Activated CD8-positive, alpha-beta memory T cell treated with anti-CD3 and anti-CD28 coated beads for 48 hours (primary cell): ENCODE measurements around the gene WFDC6.
"Not testable (repeated sequence)": the region's sequence is repeated elsewhere in the genome, so short reads cannot be mapped to it uniquely, and the experiment has no call there.

ENCODE experiments used
- DNase-seq, 3 experiments: peaks; one replicate each; pipeline ENCODE4 v3.0.0-alpha.2; 2020; ENCODE audit warnings: low read depth in 2 of 3, low spot score in 2 of 3

WFDC6 gene

DNA sequence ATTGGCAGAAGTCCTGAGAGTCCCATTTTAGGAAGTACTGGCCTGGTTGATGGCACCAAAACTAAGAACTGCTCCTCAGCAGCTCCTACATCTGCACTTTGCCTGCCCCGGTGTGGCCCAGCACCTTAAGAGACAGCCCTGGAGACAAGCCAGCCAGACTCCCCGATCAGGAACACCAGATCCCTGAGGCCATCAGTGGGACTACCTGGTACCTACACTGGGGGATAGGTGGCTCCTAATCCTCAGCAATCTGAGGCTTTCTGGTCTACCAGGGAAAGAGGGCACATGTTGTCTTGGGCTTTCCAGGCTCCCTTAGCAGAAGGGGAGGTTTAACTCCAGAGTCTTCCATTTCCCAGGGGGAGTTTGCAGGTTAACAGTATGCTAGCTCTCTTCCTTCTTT, at the start of gene WFDC6:
Gene WFDC6 (minus strand): TSS at position 101 of the 400 bp plus-strand sequence. CDS start 75 bp downstream, at position 26.
- DNase-seq: no peak

DNA sequence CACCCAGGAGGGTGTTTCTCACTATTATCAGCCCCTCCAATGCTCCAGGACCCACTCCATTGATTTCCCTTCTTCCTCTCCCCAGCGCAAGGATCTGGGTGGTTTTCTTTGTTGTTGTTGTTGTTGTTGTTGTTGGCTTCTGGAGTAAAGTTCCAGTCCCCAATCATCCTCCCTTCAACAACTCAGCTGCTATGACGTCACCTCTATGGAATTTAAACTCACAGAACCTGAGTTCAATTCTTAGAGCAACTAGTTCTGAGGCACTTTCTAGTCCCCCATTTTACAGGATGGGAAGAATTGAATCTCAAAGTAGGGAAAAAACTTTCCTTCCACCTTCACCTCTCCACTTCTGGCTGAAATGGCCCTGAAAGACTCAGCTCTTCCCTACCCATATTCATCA, 49.5 kb upstream of the WFDC6 start:
- DNase-seq: no peak

DNA sequence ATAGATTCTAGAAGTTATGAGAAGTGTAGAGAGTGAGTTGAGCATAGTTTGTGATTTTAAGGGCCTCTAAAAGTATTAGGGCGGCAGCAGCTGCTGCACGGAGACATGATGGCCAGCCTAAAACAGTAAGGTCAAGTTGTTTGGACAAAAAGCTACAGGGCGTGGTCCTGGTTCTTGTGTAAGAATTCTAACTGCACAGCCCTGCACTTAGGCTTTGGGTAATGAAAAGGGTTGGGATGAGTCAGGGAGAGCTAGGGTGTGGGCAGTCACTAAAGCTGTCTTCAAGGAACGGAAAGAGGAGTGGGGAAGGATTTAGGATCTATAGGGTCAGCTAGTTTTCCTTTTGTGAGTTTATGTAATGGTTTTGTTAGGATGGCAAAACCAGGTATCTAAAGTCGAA, 46.7 kb upstream of the WFDC6 start:
- DNase-seq: not testable (repeated sequence)

DNA sequence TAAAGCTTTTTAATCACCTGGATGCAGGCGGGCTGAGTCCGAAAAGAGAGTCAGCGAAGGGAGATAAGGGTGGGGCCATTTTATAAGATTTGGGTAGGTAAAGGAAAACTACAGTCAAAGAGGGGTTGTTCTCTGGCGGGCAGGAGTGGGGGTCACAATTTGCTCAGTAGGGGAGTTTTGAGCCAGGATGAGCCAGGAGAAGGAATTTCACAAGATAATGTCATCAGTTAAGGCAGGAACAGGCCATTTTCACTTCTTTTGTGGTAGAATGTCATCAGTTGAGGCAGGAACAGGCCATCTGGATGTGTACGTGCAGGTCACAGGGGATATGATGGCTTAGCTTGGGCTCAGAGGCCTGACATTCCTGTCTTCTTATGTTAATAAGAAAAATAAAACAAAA, 45.0 kb upstream of the WFDC6 start:
- DNase-seq: not testable (repeated sequence)

DNA sequence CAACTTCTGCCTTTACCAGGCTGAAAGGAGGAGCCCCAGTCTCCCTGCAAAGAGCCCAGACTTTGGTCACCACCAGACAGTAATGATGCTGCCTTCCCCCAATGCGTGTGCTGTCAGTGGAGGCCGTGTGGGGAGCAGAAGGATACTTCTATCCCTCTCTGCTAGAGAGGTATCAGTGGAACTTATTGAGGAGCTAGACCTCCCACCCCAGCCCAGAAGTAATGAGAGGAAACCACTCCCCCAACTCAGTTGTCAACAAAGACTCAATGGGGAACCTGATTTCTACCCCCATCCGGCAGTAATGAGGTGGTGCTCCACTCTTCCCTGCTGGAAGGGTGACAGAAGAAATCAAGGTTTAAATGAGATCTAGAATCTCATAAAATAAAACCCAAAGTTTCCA, 44.2 kb upstream of the WFDC6 start:
- no peak for DNase-seq

DNA sequence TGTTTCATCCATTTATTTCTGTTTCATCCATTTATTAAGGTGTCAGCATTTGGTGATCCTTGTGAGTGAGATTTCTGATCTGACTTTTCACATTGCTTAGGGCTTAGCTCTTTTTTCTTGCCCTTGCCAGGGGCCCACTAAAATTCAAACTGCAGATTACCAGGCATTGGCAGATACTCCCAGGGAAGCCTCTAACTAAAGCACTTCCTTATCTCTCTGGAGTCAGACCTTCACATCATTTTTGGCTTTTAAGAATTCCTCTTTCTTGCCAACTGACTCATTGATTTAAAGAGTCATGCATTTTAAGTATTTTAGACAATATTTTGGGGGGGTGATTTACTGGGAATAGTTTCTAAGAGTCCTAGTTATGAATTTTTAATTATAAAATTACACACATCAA, 42.4 kb upstream of the WFDC6 start:
- no peak for DNase-seq

DNA sequence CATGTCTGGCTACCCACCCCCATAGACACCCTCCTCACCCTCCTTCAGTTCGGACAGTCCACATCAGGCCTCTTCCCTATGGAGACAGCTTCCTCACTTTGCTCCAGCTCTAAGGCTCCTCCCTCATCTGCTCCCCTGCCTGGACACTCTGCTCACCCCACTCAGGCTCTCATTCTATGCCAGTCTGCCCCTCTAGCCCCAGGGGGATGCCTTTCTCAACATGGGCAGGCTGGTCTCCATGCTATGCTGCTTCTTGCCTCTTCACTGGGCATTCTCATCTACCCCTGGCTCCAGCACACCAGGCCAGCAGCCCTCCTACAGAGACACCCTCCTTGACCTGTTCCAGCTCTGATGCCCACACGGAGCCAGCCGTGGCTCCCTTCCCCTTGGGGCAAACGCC, 39.9 kb upstream of the WFDC6 start, which contains the start of gene WFDC8:
Gene WFDC8 (minus strand): TSS at position 101 of the 400 bp plus-strand sequence. CDS start 37 bp downstream, at position 64.
- no peak for DNase-seq

DNA sequence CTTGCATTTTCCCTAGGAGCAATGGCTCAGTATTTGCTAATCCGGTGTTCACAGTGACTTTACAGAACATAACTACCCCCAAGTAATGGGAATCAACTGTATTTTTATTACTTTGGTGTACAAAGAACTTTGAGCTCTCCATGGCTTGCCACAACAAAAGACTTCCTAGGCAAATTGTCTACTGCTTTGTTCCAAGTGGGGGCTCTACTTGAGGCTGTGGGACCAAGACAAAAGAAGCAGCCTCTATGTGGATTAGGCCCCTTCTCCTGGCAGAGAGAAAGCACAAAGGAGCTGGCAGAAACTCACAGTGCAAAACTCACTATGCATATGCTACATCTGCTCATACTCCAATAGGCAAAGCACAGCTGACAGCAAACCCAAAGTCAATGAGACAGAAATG, 38.9 kb upstream of the WFDC6 start:
- DNase-seq: no peak

DNA sequence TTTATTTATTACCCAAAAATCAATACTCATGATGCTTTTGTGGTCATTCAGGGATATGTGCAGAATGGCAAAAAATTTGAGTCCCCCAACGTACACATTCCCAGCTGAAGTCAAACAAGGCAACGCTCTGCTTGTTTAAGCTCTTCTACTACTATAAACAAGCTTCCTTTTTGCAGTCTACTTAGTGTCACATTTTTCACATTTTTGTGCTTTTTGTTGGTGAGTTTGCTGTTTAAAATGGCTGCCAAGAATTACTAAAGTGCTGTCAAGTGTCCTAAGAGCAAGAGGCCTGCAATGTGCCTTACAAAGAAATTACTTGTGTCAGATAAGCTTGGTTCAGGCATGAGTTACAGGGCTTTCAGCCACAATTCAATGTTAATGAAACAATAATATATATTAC, 37.7 kb upstream of the WFDC6 start:
- no peak for DNase-seq

DNA sequence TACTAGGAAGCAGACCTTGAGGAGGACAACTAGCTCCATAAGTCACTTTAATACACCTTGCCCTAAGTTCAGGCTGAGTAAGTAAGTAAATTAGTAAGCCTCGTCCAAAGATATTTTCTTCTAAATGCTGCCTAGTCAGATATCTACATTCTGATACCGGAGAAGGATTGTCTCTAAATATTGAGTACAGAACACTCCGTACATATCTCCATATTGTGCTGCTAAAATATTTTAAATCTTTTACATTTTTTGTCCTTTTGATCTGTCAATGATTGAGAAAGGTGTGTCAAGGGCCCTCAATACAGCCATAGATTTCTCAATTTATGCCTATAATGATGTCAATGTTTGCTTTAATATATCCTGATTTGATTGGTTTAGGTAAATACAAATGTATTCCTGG, 36.6 kb upstream of the WFDC6 start:
- DNase-seq: no peak

DNA sequence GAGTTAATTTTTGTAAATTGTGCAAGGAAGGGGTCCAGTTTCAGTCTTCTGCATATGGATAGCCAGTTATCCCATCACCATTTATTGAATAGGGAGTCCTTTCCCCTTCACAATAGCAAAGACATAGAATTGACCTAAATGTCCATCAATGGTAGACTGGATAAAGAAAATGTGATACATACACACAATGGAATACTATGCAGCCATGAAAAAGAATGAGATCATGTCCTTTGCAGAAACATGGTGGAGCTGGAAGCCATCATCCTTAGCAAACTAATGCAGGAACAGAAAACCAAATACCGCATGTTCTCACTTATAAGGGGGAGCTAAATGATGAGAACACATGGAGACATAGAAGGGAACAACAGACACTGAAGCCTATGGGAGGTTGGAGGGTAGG, 30.4 kb upstream of the WFDC6 start:
- not testable (repeated sequence) for DNase-seq

DNA sequence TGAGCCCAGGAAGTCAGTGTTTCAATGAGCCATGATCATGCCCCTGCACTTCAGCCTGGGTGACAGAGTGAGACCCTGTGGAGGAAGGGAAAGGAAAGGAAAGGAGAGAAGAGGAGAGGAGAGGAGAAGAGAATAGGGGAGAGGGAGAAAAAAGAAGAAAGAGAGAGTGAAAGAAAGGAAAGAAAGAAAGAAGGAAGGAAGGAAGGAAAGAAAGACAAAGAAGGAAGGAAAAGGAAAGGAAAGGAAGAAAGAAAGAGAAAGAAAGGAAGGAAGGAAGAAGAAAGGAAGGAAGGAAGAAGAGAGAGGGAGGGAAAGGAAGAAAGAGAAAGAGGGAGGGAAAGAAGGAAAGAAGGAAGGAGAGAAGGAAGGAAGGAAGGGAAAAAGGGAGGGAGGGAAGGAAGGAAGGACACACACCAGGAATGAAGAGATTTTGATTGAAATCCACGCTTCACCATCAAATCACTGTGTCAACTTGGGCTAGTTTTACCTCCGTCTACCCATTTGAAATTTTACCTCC, 25.5 kb upstream of the WFDC6 start:
- DNase-seq: no peak

DNA sequence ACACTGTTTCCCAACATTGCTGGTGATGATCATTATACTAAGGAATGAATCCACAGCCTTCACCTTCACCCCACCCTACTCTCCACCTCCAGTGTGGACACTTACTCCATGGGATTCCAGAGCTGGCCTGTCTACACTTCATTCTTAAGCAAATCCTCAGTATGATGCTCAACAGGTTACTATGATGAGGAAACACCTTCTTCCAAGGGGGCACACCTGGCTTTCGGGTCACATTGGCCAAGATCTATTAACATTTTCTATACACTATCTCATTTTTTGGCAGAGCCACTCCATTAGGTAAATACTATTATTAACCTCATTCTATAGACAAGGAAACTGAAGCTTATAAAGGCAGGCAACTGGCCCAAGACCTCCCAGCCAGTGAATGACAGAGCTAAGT, 15.9 kb upstream of the WFDC6 start:
- no peak for DNase-seq

DNA sequence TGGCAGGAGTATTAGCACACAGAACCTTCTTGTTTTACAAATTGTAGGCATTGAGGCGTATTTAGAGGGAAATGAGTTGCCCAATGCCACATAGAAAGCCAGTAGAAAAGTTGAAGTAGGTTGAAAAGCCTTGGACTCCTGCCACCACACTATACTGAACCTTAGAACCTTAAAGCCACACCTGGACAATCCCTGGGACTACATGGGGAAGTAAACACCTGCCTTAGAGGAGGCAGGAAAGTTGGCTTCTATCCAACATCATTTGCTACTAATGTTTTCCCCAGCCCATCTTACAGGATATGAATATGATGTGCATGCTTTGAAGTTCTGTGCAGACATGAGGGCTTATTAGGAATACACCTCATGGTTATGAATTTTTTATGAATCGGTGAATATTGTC, 13.2 kb upstream of the WFDC6 start:
- DNase-seq: no peak

DNA sequence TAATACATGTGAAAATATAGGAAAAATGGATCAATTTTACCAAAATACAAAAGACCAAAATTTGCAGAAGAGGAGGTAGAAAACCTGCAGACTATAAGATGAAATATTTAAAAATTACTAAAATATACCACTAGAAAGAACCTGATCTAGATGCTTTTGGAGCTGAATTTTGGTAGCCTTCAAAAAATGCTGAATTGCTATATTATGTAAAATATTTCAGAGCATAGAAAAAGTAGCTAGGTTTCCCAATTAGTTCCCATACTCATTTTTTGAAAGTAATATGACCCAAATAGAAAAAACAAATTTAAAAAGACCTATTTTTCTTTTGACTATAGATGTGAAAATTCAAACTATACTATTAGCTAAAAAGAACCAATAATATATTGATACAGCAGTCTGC, 11.5 kb upstream of the WFDC6 start:
- no peak for DNase-seq

DNA sequence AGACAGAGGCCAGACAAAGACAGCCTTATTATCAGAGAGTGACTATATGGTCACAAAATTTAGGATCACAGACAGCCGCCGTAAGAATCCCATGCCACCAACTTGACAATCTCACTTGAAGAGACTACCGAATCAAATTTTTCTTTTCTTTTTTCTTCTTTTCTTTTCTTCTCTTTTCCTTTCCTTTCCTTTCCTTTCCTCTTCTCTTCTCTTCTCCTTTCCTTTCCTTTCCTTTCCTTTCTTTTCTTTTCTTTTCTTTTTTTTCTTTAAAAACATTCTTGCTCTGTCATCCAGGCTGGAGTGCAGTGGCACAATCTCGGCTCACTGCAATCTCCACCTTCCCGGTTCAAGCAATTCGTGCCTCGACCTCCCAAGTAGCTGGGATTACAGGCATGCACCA, 9.1 kb upstream of the WFDC6 start:
- no peak for DNase-seq

DNA sequence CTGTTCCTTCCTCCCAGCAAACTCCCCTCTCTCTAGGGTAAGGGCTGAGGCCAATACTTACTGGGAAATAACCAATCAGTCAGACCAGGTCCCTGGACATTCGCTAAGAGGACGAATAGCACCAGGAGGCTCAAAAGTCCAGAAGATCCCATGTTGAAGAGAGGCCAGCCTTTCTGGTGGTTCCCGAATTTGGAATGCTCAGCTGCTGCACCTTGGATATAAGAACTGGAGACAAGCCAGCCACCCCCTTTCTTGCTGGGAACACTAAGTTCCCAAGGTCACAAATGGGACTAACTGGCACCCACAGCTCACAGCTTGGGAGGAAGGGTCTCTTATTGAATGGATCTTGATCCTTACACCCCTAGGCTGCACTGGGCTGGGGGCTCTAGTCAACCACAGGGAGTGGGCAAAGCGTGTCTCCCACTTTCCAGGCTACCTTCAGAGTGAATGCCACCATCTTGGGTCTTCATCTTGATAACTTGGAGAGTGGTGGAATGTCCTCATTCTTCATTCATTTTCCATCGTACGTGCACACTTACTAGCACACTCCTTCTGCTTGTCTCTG, 8.0 kb upstream of the WFDC6 start, which contains the start of gene EPPIN:
Gene EPPIN (minus strand): TSS at position 196 of the 565 bp plus-strand sequence. CDS start 44 bp downstream, at position 152.
- no peak for DNase-seq

DNA sequence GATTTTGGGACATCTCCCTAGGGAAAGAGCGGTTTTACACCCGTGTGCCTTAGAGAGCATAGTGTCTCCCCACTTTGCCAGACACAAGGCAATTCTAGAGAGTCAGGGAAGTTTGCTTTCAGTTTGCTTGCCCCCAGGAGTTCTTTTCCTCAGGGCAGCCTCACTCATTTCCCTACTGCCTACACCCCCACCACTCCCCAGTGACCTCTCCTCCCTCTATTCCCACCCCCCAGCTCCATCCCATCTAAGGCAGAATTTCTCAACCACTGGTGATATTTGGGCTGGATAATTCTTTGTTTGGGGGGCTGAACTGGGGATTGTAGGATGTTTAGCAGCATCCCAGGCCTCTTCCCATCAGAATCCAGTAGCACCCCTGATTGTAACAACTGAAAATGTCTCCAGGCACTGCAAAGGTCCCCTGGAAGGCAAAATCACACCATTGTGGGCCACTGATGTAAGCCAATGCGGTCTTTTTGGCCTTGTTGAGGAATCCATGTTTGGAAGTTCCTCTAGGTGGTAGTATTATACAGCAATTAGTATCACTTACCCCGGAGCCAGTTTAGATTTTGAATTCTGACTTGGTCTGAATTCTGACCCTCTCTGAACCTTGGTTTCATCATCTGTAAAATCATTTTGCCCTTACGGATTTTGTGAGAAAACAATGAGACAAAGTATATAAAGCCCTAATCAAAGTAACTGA, 6.6 kb upstream of the WFDC6 start:
- DNase-seq: no peak

DNA sequence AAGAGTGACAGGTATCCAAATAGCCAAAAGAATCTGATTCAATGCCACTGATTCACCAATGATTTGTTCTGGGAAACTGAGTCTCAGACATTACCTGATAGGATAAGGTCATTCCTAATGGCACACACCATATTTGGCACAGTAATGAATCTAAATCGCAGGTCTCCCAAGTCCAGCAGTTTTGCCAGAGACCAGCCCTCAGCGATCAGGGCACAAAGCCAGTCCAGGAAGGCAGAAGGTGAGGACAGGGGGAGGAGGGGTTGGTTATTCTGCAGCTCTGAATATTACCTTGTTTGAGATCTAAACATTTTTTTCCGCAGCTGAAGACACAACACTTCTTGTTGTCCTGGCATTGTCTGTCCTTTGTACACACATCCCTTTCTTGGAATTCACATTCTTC, 6.1 kb upstream of the WFDC6 start:
- no peak for DNase-seq

DNA sequence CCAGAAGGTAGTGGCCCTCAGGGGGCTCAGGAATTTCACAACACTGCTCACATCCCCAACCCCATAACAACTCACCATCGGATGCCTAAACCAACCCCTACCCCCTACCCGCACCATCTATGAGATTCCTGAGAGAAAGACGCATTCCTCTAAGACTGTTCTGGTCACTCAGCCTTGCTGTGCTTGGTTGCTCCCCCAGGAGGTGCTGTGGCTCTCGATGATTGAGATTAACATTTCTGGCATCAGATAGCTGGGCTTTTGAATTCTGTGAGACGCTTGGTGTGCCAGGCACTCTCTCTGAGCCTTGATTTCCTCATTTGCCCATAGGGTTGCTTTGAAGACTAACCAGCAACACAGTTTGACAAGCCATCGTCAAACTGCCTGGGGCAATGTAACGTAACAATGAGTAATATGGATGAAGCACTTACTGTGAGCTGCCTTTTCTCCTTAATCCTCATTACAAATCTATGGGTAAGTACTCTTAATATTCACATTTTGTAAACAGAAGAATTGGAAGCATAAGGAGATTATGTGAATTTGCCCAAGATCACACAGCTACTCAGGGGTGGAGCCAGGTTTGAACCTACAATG, 978 bp downstream of the WFDC6 start:
- no peak for DNase-seq

DNA sequence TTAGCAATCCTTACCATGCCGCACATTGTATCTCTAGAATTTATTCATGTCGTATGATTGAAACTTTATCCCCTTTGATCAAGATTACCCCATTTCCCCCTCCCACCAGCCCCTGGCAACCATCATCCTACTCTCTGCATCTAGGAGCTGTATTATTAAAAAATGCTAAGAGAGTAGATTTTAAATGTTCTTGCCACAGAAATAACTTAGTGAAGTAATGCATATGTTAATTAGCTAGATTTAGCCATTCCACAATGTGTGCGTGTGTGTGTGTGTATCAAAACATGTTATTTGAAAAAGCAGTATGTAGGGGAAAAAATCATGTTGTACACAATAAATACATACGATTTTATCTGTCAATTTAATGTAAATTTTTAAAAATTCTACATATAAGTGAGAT, 12.0 kb downstream of the WFDC6 start:
- DNase-seq: no peak

DNA sequence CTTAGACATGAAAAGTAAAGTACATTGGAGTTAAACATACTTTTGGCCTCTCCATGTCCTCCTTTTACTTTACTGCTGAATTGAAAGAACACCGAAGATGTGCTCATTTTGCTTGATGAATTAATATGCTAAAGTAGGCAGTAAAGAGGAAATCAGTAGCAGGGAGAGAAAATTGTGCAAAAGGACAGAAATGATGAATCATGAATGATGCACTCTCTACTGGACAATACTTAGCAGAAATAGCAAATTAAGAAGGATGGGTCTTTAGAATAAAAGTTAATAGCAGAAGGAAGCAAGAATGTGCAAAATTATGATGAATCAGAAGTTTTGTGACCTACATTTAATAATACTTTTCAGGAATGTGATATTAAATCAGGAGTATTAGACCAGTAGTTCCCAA, 15.5 kb downstream of the WFDC6 start:
- no peak for DNase-seq
